ENCODE results near the gene HFE. TPM values are rescaled to one million over a fixed set of nuclear protein-coding genes. Genes with fewer than 3 reads are reported as not detected.

The HFE gene
- total and polyA plus RNA-seq, 2 donors from 2014 or later: 6.3 to 10.6 TPM

- peak overlapping the region in 1 of 2 donors; percentile 13 for H3K27ac ChIP-seq (ENCODE audit: low read depth in 2 of 2, low read length in 2 of 2)
- no peaks in the 10 kb centered on the region for H3K27me3 ChIP-seq (ENCODE audit: control insufficient read depth, insufficient read depth, low read length)
- FAIRE-seq: peak; percentile 97
- TF ChIP-seq CTCF (IDR thresholded peaks at IDR 0.05; ENCODE audit: borderline replicate concordance, extremely low read depth, insufficient read depth): peak; percentile 92
- H3K4me3 ChIP-seq (ENCODE audit: low read length in 3 of 3): peak overlapping the region in 2 of 3 donors; percentile 25 to 38
- no peaks in the 10 kb centered on the region for H3K9me3 ChIP-seq (ENCODE audit: control insufficient read depth in 2 of 3, insufficient read depth in 1 of 3, low read length in 3 of 3)
- H3K36me3 ChIP-seq (ENCODE audit: control insufficient read depth in 2 of 3, insufficient read depth in 3 of 3, low read length in 3 of 3): no peaks in the 10 kb centered on the region
- DNase-seq: peak in 4 of 5 donors; percentile 77 to 95 (median 88)
- peak overlapping the region in 1 of 3 donors; percentile 51 for H3K9ac ChIP-seq (ENCODE audit: low read length in 3 of 3)
- intact Hi-C loops (cut with DNase I): no loop called here
- no peaks in the 10 kb centered on the region for H3K4me1 ChIP-seq (ENCODE audit: control insufficient read depth in 2 of 3, insufficient read depth in 2 of 3, low read depth in 1 of 3, low read length in 3 of 3)
Observed at GRCh38 chr6:26065952-26066380, 21.3 kb upstream of the HFE start.

GRCh38 chr6:26067367-26067766 lies 19.9 kb upstream of the HFE start:
- no peak overlapping the region for H3K4me3 ChIP-seq (ENCODE audit: low read length in 3 of 3)
- DNase-seq (no peak), FAIRE-seq (no peak)
- H3K27ac ChIP-seq (ENCODE audit: low read depth in 2 of 2, low read length in 2 of 2): no peak overlapping the region
- intact Hi-C loops (cut with DNase I): no loop called here
- no peak for TF ChIP-seq CTCF (IDR thresholded peaks at IDR 0.05; ENCODE audit: borderline replicate concordance, extremely low read depth, insufficient read depth)
- H3K36me3 ChIP-seq (ENCODE audit: control insufficient read depth in 2 of 3, insufficient read depth in 3 of 3, low read length in 3 of 3): no peaks in the 10 kb centered on the region
- no peak overlapping the region for H3K9ac ChIP-seq (ENCODE audit: low read length in 3 of 3)
- H3K9me3 ChIP-seq (ENCODE audit: control insufficient read depth in 2 of 3, insufficient read depth in 1 of 3, low read length in 3 of 3): no peaks in the 10 kb centered on the region
- no peaks in the 10 kb centered on the region for H3K4me1 ChIP-seq (ENCODE audit: control insufficient read depth in 2 of 3, insufficient read depth in 2 of 3, low read depth in 1 of 3, low read length in 3 of 3)
- no peaks in the 10 kb centered on the region for H3K27me3 ChIP-seq (ENCODE audit: control insufficient read depth, insufficient read depth, low read length)

GRCh38 chr6:26068036-26068435 lies 19.2 kb upstream of the HFE start:
- no peak for FAIRE-seq
- TF ChIP-seq CTCF (IDR thresholded peaks at IDR 0.05; ENCODE audit: borderline replicate concordance, extremely low read depth, insufficient read depth): no peak
- Histone ChIP-seq H3K9ac (ENCODE audit: low read length in 3 of 3) (no peak overlapping the region), H3K9me3 (ENCODE audit: control insufficient read depth in 2 of 3, insufficient read depth in 1 of 3, low read length in 3 of 3) (no peaks in the 10 kb centered on the region), H3K4me3 (ENCODE audit: low read length in 3 of 3) (no peak overlapping the region), H3K36me3 (ENCODE audit: control insufficient read depth in 2 of 3, insufficient read depth in 3 of 3, low read length in 3 of 3) (no peaks in the 10 kb centered on the region), H3K4me1 (ENCODE audit: control insufficient read depth in 2 of 3, insufficient read depth in 2 of 3, low read depth in 1 of 3, low read length in 3 of 3) (no peaks in the 10 kb centered on the region), H3K27ac (ENCODE audit: low read depth in 2 of 2, low read length in 2 of 2) (no peak overlapping the region), H3K27me3 (ENCODE audit: control insufficient read depth, insufficient read depth, low read length) (no peaks in the 10 kb centered on the region)
- intact Hi-C loops (cut with DNase I): no loop called here
- DNase-seq: no peak

- no peak overlapping the region for H3K4me3 ChIP-seq (ENCODE audit: low read length in 3 of 3)
- no peaks in the 10 kb centered on the region for H3K36me3 ChIP-seq (ENCODE audit: control insufficient read depth in 2 of 3, insufficient read depth in 3 of 3, low read length in 3 of 3)
- no peak overlapping the region for H3K27ac ChIP-seq (ENCODE audit: low read depth in 2 of 2, low read length in 2 of 2)
- no peaks in the 10 kb centered on the region for H3K27me3 ChIP-seq (ENCODE audit: control insufficient read depth, insufficient read depth, low read length)
- H3K9ac ChIP-seq (ENCODE audit: low read length in 3 of 3): no peak overlapping the region
- DNase-seq: no peak
- H3K9me3 ChIP-seq (ENCODE audit: control insufficient read depth in 2 of 3, insufficient read depth in 1 of 3, low read length in 3 of 3): no peaks in the 10 kb centered on the region
- H3K4me1 ChIP-seq (ENCODE audit: control insufficient read depth in 2 of 3, insufficient read depth in 2 of 3, low read depth in 1 of 3, low read length in 3 of 3): no peaks in the 10 kb centered on the region
- no peak for FAIRE-seq
- no peak for TF ChIP-seq CTCF (IDR thresholded peaks at IDR 0.05; ENCODE audit: borderline replicate concordance, extremely low read depth, insufficient read depth)
- intact Hi-C loops (cut with DNase I): no loop called here
Observed at GRCh38 chr6:26071135-26071534, 16.1 kb upstream of the HFE start.
